ENCODE measurements around the gene GRK5.

GRCh38 chr10:119413093-119413453, 205.7 kb downstream of the GRK5 start:
- TF ChIP-seq, protein P1, sequence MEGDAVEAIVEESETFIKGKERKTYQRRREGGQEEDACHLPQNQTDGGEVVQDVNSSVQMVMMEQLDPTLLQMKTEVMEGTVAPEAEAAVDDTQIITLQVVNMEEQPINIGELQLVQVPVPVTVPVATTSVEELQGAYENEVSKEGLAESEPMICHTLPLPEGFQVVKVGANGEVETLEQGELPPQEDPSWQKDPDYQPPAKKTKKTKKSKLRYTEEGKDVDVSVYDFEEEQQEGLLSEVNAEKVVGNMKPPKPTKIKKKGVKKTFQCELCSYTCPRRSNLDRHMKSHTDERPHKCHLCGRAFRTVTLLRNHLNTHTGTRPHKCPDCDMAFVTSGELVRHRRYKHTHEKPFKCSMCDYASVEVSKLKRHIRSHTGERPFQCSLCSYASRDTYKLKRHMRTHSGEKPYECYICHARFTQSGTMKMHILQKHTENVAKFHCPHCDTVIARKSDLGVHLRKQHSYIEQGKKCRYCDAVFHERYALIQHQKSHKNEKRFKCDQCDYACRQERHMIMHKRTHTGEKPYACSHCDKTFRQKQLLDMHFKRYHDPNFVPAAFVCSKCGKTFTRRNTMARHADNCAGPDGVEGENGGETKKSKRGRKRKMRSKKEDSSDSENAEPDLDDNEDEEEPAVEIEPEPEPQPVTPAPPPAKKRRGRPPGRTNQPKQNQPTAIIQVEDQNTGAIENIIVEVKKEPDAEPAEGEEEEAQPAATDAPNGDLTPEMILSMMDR (IDR thresholded peaks at IDR 0.05; ENCODE audit: low read depth, low read length, poor library complexity, severe bottlenecking): no peak
- no peak for TF ChIP-seq EZH2phosphoT487 (IDR thresholded peaks at IDR 0.05; ENCODE audit: borderline replicate concordance, low read length)
